A549 (cell line): ENCODE measurements around the gene MSI2. TPM values are rescaled to one million over a fixed set of nuclear protein-coding genes. Genes with fewer than 3 reads are reported as not detected.

Source experiments
- ATAC-seq, 2 experiments: fragments of 200-7000 bp in 1 of 2; fragments of >200 bp in 1 of 2; cut with Nextera tagmentation in 1 of 2; cut with Tn5 transposase in 1 of 2; 3 replicates each; pipeline versions ENCODE4 v1.8.0 to v1.9.1; 2018 to 2020; ENCODE audit warnings: mild to moderate bottlenecking in 1 of 2, moderate library complexity in 1 of 2
- CTCF ChIA-PET: fragments of 300-600 bp; sonication (Branson Sonifier 250); formaldehyde crosslinking; extraction: SDS; loops from one replicate; lab custom pipeline; 2021; ENCODE audit warnings: antibody characterized with exemption, inconsistent platforms; lab: Yijun Ruan, JAX
- POLR2A ChIA-PET: fragments of 350-600 bp; formaldehyde crosslinking; extraction: SDS; loops from one replicate; lab custom pipeline; 2021; ENCODE audit warnings: antibody characterized with exemption, inconsistent platforms; lab: Yijun Ruan, JAX
- DNase-seq, 2 experiments: peaks; one replicate each; pipeline versions ENCODE4 v3.0.0 to v3.0.0-alpha.2; 2011 to 2016; ENCODE audit warnings: low read depth in 1 of 2, low spot score in 1 of 2
- FAIRE-seq: peaks from 2 replicates; lab custom pipeline; 2011; peaks lifted over from hg19 to GRCh38; lab: Jason Lieb, UNC
- H3K27ac ChIP-seq, 2 experiments: fragments of >200 bp; sonication (Bioruptor Twin); formaldehyde crosslinking; 3 replicates each; pipeline ENCODE4 v1.5.1; 2016 to 2017
- H3K4me1 ChIP-seq: fragments of >200 bp; sonication (Bioruptor Twin); formaldehyde crosslinking; 3 replicates; pipeline ENCODE4 v1.6.1; 2016
- H3K4me2 ChIP-seq: fragments of >200 bp; sonication (Bioruptor Twin); formaldehyde crosslinking; 3 replicates; pipeline ENCODE4 v1.6.1; 2016
- H3K4me3 ChIP-seq: fragments of >200 bp; sonication (Bioruptor Twin); formaldehyde crosslinking; 3 replicates; pipeline ENCODE4 v1.5.1; 2016
- H3K9me3 ChIP-seq: fragments of >200 bp; sonication (Bioruptor Twin); formaldehyde crosslinking; 3 replicates; pipeline ENCODE4 v1.6.1; 2016
- BCL3 ChIP-seq: fragments of >200 bp; sonication (Bioruptor Twin); formaldehyde crosslinking; IDR thresholded peaks from 3 replicates; pipeline ENCODE4 v1.6.1; 2016
- CBX2 ChIP-seq: fragments of 200-600 bp; sonication (generic); IDR thresholded peaks from 2 replicates; pipeline ENCODE4 v1.6.1; 2016; ENCODE audit warnings: low read depth, mild to moderate bottlenecking, borderline replicate concordance
- CEBPB ChIP-seq, 2 experiments: fragments of >200 bp in 1 of 2; sonication (Bioruptor Twin) in 1 of 2; formaldehyde crosslinking in 1 of 2; IDR thresholded peaks; 2 replicates each; pipeline ENCODE4 v1.6.1; 2012 to 2016
- CHD4 ChIP-seq: fragments of 200-600 bp; sonication (generic); IDR thresholded peaks from 2 replicates; pipeline ENCODE4 v1.6.1; 2016; ENCODE audit warnings: antibody characterized with exemption, mild to moderate bottlenecking, borderline replicate concordance
- EP300 ChIP-seq, 2 experiments: fragments of >200 bp; sonication (Bioruptor Twin); formaldehyde crosslinking; IDR thresholded peaks; 2 replicates in 1 of 2; 3 replicates in 1 of 2; pipeline ENCODE4 v1.6.1; 2016 to 2017
- FOSB ChIP-seq: fragments of 250-450 bp; sonication (Bioruptor Pico); IDR thresholded peaks from 2 replicates; pipeline ENCODE4 v1.5.0; 2020; ENCODE audit warnings: mild to moderate bottlenecking, moderate library complexity
- FOXS1 ChIP-seq: fragments of 250-450 bp; sonication (Bioruptor Pico); IDR thresholded peaks from 2 replicates; pipeline ENCODE4 v1.5.0; 2020; ENCODE audit warnings: mild to moderate bottlenecking, moderate library complexity
- GATA3 ChIP-seq: IDR thresholded peaks from 2 replicates; pipeline ENCODE4 v1.6.1; 2012; ENCODE audit warnings: borderline replicate concordance
- HDAC2 ChIP-seq: fragments of 200-600 bp; sonication (generic); IDR thresholded peaks from 2 replicates; pipeline ENCODE4 v1.6.1; 2016
- HOXA7 ChIP-seq: fragments of 250-450 bp; sonication (Bioruptor Pico); IDR thresholded peaks from 2 replicates; pipeline ENCODE4 v1.5.0; 2020; ENCODE audit warnings: mild to moderate bottlenecking, moderate library complexity
- HOXB13 ChIP-seq: fragments of 250-450 bp; sonication (Bioruptor Pico); IDR thresholded peaks from 2 replicates; pipeline ENCODE4 v1.5.0; 2020; ENCODE audit warnings: low read depth, mild to moderate bottlenecking, moderate library complexity
- JUNB ChIP-seq: fragments of >200 bp; sonication (Bioruptor Twin); formaldehyde crosslinking; IDR thresholded peaks from 2 replicates; pipeline ENCODE4 v1.6.1; 2016
- KDM1A ChIP-seq: fragments of 200-600 bp; sonication (generic); IDR thresholded peaks from 2 replicates; pipeline ENCODE4 v1.6.1; 2016; ENCODE audit warnings: low read depth, mild to moderate bottlenecking
- KDM5A ChIP-seq: fragments of 200-600 bp; sonication (generic); IDR thresholded peaks from 2 replicates; pipeline ENCODE4 v1.6.1; 2016; ENCODE audit warnings: antibody characterized with exemption, mild to moderate bottlenecking
- MAFK ChIP-seq: fragments of 450-650 bp; IDR thresholded peaks from 2 replicates; pipeline ENCODE4 v1.6.1; 2014; ENCODE audit not compliant: partially characterized antibody
- MYC ChIP-seq: IDR thresholded peaks from 2 replicates; pipeline ENCODE4 v1.6.1; 2012; ENCODE audit warnings: mild to moderate bottlenecking, inconsistent platforms, low read length, improper control_type of control experiment, borderline replicate concordance
- NFE2L2 ChIP-seq: fragments of 150-350 bp; conservative IDR thresholded peaks from 2 replicates; pipeline ENCODE4 v1.6.1; 2014; ENCODE audit warnings: low read length
- PHF8 ChIP-seq: fragments of 200-600 bp; sonication (generic); IDR thresholded peaks from 2 replicates; pipeline ENCODE4 v1.6.1; 2016; ENCODE audit warnings: low read depth, mild to moderate bottlenecking, antibody characterized with exemption, moderate library complexity, borderline replicate concordance
- POLR2A ChIP-seq: IDR thresholded peaks from 2 replicates; pipeline ENCODE4 v1.6.1; 2012; ENCODE audit warnings: mild to moderate bottlenecking, low read length
- RCOR1 ChIP-seq: fragments of 150-350 bp; IDR thresholded peaks from 2 replicates; pipeline ENCODE4 v1.6.1; 2014; ENCODE audit warnings: antibody characterized with exemption, low read length, low read depth
- SMC3 ChIP-seq: fragments of >200 bp; sonication (Bioruptor Twin); formaldehyde crosslinking; IDR thresholded peaks from 3 replicates; pipeline ENCODE4 v1.6.1; 2018; ENCODE audit warnings: inconsistent platforms
- SREBF2 ChIP-seq: fragments of 450-650 bp; IDR thresholded peaks from 2 replicates; pipeline ENCODE4 v1.6.1; 2014; ENCODE audit warnings: mild to moderate bottlenecking, moderate library complexity
- TFCP2L1 ChIP-seq: fragments of 250-450 bp; sonication (Bioruptor Pico); IDR thresholded peaks from 2 replicates; pipeline ENCODE4 v1.5.0; 2021; ENCODE audit warnings: mild to moderate bottlenecking
- WGBS: methylation state at CpG from one replicate; pipeline ENCODE4 v1.1.6; 2017; ENCODE audit errors: missing lambda C conversion rate; 5-methylcytosine and 5-hydroxymethylcytosine counted together
- polyA plus RNA-seq, 4 experiments: library from polyadenylated mRNA; depleted of rRNA in 3 of 4; stranded (reverse); fragments of >200 nt; fragmentation: RNase III in 1 of 4; extraction: RNeasy Plus Mini Kit Qiagen cat#74134 plus additional on column Dnase treatment in 1 of 4; gene quantifications; 2 replicates in 3 of 4; 3 replicates in 1 of 4; pipeline ENCODE4 v1.2.3, GENCODE V29; 2011 to 2017
- TF ChIP-seq, protein P1 (sequence below): IDR thresholded peaks from 2 replicates; pipeline ENCODE4 v1.6.1; 2012

The MSI2 gene
- polyA plus RNA-seq, 2 of the 4 experiments (the other 2 are of a cell fraction): 43.6 to 44.4 TPM

GRCh38 chr17:57259817-57260216, 3.5 kb downstream of the MSI2 start:
- ChIA-PET CTCF (interaction anchor here (1.7 to 3.0 kb wide), 2 partner anchors 16 to 338 kb away, joined by 4 to 34 read pairs; no protein-coding TSS in a partner anchor), POLR2A (no interaction called here)
- DNase-seq (no peak), FAIRE-seq (no peak), ATAC-seq (no peak)
- no peak overlapping the region for H3K27ac ChIP-seq
- WGBS: 72% methylated on average over 4 of the region's 4 CpGs
- H3K4me1 ChIP-seq: peaks cover 30% of the 10 kb centered on the region; the same call in 2 of the 3 replicates
- H3K9me3 ChIP-seq: no peaks in the 10 kb centered on the region
- TF ChIP-seq JUNB (no peak), BCL3 (no peak), SMC3 (no peak), HDAC2 (no peak), TFCP2L1 (CRISPR knock-in tag) (no peak), CEBPB (IDR thresholded peaks at IDR 0.05) (no peak), NFE2L2 (no peak), KDM5A (no peak), FOXS1 (no peak), HOXA7 (CRISPR knock-in tag) (no peak), GATA3 (no peak)
- H3K4me3 ChIP-seq: no peak overlapping the region
- peak overlapping the region; percentile 99; the same call in 2 of the 3 replicates for H3K4me2 ChIP-seq

- FAIRE-seq: no peak
- H3K9me3 ChIP-seq: no peaks in the 10 kb centered on the region
- no peak for ATAC-seq
- TF ChIP-seq SREBF2 (no peak), EP300 (IDR thresholded peaks at IDR 0.05) (no peak), MAFK (no peak), HOXB13 (CRISPR knock-in tag) (no peak), CHD4 (no peak)
- TF ChIP-seq, all 56 proteins: peak for 0
- Histone ChIP-seq H3K4me1 (peaks cover 25% of the 10 kb centered on the region; the same call in 2 of the 3 replicates), H3K27ac (no peak overlapping the region), H3K4me3 (no peak overlapping the region), H3K4me2 (no peak overlapping the region)
- WGBS: 90% methylated on average over 7 of the region's 7 CpGs
- CTCF ChIA-PET: interaction anchor here (0.7 to 3.0 kb wide), 6 partner anchors 13 to 487 kb away, joined by 3 to 34 read pairs (median 4); no protein-coding TSS in a partner anchor
- POLR2A ChIA-PET: interaction anchor here (0.7 kb wide), 1 partner anchor 220 kb away, joined by 3 read pairs; no protein-coding TSS in a partner anchor
- DNase-seq: no peak
These were observed 4.2 kb downstream of the MSI2 start for GRCh38 chr17:57260325-57261083.

- WGBS: 74% methylated on average over 4 of the region's 4 CpGs
- ChIA-PET POLR2A (interaction anchor here (0.7 kb wide), 1 partner anchor 219 kb away, joined by 3 read pairs; no protein-coding TSS in a partner anchor), CTCF (interaction anchor here (0.7 to 3.0 kb wide), 7 partner anchors 13 to 487 kb away, joined by 3 to 34 read pairs (median 4); no protein-coding TSS in a partner anchor)
These were observed 4.8 kb downstream of the MSI2 start for GRCh38 chr17:57261084-57261461.

More at GRCh38 chr17:57261084-57261461, 4.8 kb downstream of the MSI2 start:
- no peak for TF ChIP-seq FOSB
- TF ChIP-seq MAFK: no peak
- no peak for TF ChIP-seq KDM1A
- TF ChIP-seq, protein P1, sequence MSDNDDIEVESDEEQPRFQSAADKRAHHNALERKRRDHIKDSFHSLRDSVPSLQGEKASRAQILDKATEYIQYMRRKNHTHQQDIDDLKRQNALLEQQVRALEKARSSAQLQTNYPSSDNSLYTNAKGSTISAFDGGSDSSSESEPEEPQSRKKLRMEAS: no peak
- TF ChIP-seq CBX2: no peak
- no peak for TF ChIP-seq NFE2L2
- TF ChIP-seq RCOR1: no peak
- TF ChIP-seq MYC: no peak
- TF ChIP-seq POLR2A: no peak
- TF ChIP-seq HDAC2: no peak
- no peak for TF ChIP-seq PHF8
- no peak for FAIRE-seq
- DNase-seq: no peak
- Histone ChIP-seq H3K4me3 (no peak overlapping the region), H3K4me1 (peaks cover 25% of the 10 kb centered on the region; the same call in 2 of the 3 replicates), H3K9me3 (no peaks in the 10 kb centered on the region), H3K4me2 (no peak overlapping the region), H3K27ac (no peak overlapping the region)
- no peak for ATAC-seq
